HG03558 (cell line): ENCODE data around the gene IRAG1.

Experiments
- ATAC-seq: cut with Tn5 transposase; IDR thresholded peaks from one replicate; pipeline ENCODE4 v1.9.1; 2021; ENCODE audit warnings: moderate number of reproducible peaks; ENCODE audit not compliant: unreplicated experiment; ENCODE audit errors: extremely low read depth

IRAG1 gene

DNA sequence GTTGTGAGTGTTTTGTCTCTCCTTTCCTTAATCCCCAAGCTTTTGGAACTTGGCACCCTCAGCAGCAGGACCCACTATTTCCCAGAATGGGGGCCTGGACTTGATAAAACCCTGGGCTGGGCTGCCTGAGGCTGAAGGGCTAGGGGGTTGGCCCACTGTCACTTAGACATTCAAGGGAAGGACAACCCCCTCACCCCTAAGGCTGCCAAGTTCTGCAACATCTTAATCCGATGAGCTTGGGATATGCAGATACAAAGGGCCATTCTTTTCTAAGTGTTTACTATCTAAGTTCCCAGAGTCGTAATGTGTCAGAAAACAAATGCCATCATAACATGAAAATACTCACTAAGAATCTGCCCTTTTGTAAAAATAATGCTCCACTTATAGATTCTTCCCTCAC, 42.9 kb downstream of the IRAG1 start:
- no peak for ATAC-seq

DNA sequence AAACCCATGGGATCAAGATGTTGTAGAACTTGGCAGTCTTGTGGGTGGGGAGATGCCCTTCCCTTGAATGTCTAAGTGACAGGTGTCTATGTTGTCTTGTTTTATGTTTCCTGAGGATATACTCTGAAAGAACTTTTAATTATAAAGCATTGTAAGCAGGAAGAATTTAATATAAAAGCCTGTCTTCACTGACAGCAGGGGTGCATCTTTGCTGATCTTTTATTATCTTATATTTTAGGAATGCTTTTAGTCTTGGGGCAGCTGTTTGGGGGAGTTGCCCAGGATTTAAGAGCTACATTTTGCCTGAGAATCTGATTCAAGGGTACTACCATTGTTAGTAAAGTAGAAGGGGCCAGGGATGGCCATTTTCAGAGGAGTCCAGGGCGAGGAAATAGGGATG, 43.4 kb downstream of the IRAG1 start:
- no peak for ATAC-seq

- no peak for ATAC-seq
Measured at GRCh38 chr11:10648871-10649270, 44.7 kb downstream of the IRAG1 start.

DNA sequence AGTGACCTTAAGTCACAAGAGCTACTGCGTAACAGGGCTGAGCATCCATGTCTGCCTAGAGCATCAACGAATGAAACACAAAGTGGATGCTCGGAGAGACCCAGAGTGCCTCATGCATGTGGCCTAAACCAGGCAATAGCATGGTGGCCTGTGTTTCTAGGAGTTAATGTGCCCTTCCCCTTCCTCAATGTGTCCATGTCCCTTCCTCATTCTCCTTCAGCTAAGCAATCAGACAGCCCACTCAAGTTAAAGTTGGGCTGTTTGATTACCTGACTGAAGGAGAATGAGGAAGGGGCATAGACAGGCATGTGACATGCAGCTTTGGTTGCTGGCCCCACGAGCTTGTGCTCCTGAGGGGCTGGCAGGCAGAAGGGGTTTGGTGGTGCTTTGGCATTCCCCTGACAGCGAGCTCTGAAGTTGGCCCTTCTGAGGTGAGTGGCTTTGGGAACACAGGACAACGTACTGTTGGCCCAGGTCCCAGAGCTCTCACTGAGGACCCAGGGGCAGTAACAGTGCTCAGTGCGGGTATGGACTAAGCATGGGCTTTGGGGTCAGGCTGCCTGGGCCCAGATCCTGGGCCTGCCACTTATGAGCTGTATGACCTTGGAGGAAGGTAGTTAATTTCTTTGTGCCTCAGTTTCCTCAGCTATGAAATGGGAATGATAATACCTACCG, 46.7 kb downstream of the IRAG1 start:
- ATAC-seq, result no peak

DNA sequence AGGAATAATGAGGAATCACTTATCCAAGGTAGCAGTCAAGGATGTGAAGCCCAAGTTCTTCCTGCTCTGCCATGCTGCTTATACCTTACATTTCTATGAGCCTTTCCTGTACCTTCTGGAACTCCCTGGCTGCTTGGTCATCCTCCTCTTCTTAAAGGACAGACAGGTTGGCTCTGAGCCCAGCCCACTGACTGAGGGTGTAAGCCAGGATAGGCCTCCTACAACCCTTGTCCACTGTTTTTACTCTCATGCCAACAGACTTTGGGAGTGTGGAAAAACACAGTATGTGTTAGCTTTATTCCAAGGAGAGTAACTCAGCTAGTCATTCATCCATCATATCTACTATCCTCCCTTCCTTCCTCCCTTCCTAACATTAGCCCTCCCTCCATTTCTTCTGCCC, 47.5 kb downstream of the IRAG1 start:
- no peak for ATAC-seq

DNA sequence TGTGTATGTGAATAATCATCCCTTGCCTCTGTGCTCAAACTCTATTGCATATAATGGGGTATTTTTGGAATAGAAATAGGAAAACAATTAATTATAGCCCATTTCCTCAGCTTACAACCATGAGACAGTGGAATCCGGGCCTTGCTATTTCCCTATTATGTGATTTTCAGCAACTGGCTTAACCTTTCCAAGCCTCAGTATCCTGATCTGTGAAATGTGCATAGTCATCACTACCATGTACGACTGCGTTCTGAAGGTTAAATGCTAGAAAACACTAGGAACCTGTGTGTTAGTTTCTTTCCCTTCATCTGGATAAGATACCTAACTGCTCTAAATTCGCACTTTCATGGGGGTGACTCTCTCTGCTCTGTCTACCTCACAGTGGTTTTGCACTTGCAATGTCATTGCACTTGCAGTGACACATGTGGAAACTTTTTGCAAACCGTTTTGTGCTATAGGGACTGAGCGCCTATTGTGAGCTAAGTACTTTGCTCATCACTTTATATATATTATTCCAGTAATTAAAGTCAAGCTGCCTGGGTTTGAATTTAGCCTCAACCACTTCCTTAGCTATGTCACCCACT, 48.3 kb downstream of the IRAG1 start:
- no peak for ATAC-seq
